Fibroblast of lung (primary cell): ENCODE results near the gene PKD1L1.
"Not testable (repeated sequence)": the region's sequence is repeated elsewhere in the genome, so short reads cannot be mapped to it uniquely, and the experiment has no call there.

ENCODE experiments used
- CTCF ChIP-seq, 2 donors: IDR thresholded peaks in 1 of 2; conservative IDR thresholded peaks in 1 of 2; 1 replicate in 1 of 2; 2 replicates in 1 of 2; pipeline ENCODE4 v1.5.1; 2011 to 2012; ENCODE audit warnings: low read length in 2 of 2, control low read depth in 1 of 2, inconsistent platforms in 1 of 2, low read depth in 1 of 2, mild to moderate bottlenecking in 1 of 2
- EZH2 ChIP-seq: IDR thresholded peaks from 2 replicates; pipeline ENCODE4 v1.5.1; 2012; ENCODE audit warnings: low read length, control low read depth, mild to moderate bottlenecking; ENCODE audit errors: missing control alignments

- not testable (repeated sequence) for TF ChIP-seq CTCF (conservative IDR thresholded peaks at IDR 0.05 in 1 of 2, IDR thresholded peaks at IDR 0.05 in 1 of 2; ENCODE audit: low read depth in 1 of 2, low read length in 2 of 2); EZH2
Measured at GRCh38 chr7:47795126-47795525, 153.1 kb downstream of the PKD1L1 start.
